TTC549 (cell line): Measurements from ENCODE around the gene RNU6-9.
"Not testable (repeated sequence)": the region's sequence is repeated elsewhere in the genome, so short reads cannot be mapped to it uniquely, and the experiment has no call there.

Source experiments
- FAIRE-seq: peaks from 2 replicates; lab custom pipeline; 2012; peaks lifted over from hg19 to GRCh38; lab: Jason Lieb, UNC

The RNU6-9 gene

GRCh38 chr19:861756-862580 lies 31.3 kb upstream of the RNU6-9 start:
- no peak for FAIRE-seq

GRCh38 chr19:862581-863314 lies 30.5 kb upstream of the RNU6-9 start:
- no peak for FAIRE-seq

GRCh38 chr19:863315-863620 lies 30.0 kb upstream of the RNU6-9 start:
- no peak for FAIRE-seq

GRCh38 chr19:866769-867300 lies 26.4 kb upstream of the RNU6-9 start:
- FAIRE-seq = no peak

- no peak for FAIRE-seq
These were observed 25.9 kb upstream of the RNU6-9 start for GRCh38 chr19:867301-867793.

- FAIRE-seq = no peak
These were observed 25.3 kb upstream of the RNU6-9 start for GRCh38 chr19:867855-868457.

- no peak for FAIRE-seq
These were observed 24.6 kb upstream of the RNU6-9 start for GRCh38 chr19:868458-869244.

GRCh38 chr19:869245-870177 lies 23.8 kb upstream of the RNU6-9 start:
- FAIRE-seq = no peak

- FAIRE-seq = no peak
These were observed 23.0 kb upstream of the RNU6-9 start for GRCh38 chr19:870314-870713.

- FAIRE-seq = no peak
These were observed 22.3 kb upstream of the RNU6-9 start for GRCh38 chr19:870963-871401.

- no peak for FAIRE-seq
These were observed 21.6 kb upstream of the RNU6-9 start for GRCh38 chr19:871446-872265.

- FAIRE-seq = no peak
These were observed 20.9 kb upstream of the RNU6-9 start for GRCh38 chr19:872266-872951.

GRCh38 chr19:873084-873483 lies 20.2 kb upstream of the RNU6-9 start:
- FAIRE-seq = no peak

- no peak for FAIRE-seq
These were observed 19.7 kb upstream of the RNU6-9 start for GRCh38 chr19:873561-874041.

GRCh38 chr19:875265-875879 lies 17.9 kb upstream of the RNU6-9 start:
- FAIRE-seq = no peak

- no peak for FAIRE-seq
These were observed 17.2 kb upstream of the RNU6-9 start for GRCh38 chr19:876089-876488.

GRCh38 chr19:876780-877314 lies 16.4 kb upstream of the RNU6-9 start:
- FAIRE-seq = no peak

- FAIRE-seq = not testable (repeated sequence)
These were observed 15.2 kb upstream of the RNU6-9 start for GRCh38 chr19:877992-878660.
